Jurkat, Clone E6-1 (cell line): ENCODE data around the gene GAREM1.
"Not testable (repeated sequence)": the region's sequence is repeated elsewhere in the genome, so short reads cannot be mapped to it uniquely, and the experiment has no call there.

Experiments
- DNase-seq: peaks from one replicate; pipeline ENCODE4 v3.0.0-alpha.2; 2011; ENCODE audit warnings: low read depth, low spot score
- H3K4me3 ChIP-seq: 2 replicates; pipeline ENCODE4 v1.5.1; 2011; ENCODE audit warnings: mild to moderate bottlenecking, low read length, control low read depth, moderate library complexity

GAREM1 gene

GRCh38 chr18:32343634-32344033, 127.0 kb downstream of the GAREM1 start:
- no peak for DNase-seq
- H3K4me3 ChIP-seq = no peak overlapping the region

- not testable (repeated sequence) for DNase-seq, H3K4me3 ChIP-seq
Observed at GRCh38 chr18:32341112-32341511, 129.6 kb downstream of the GAREM1 start.

- no peak for DNase-seq
- no peak overlapping the region for H3K4me3 ChIP-seq
Observed at GRCh38 chr18:32339045-32339444, 131.6 kb downstream of the GAREM1 start.

- no peak for DNase-seq
- H3K4me3 ChIP-seq = no peak overlapping the region
Observed at GRCh38 chr18:32337821-32338220, 132.9 kb downstream of the GAREM1 start.

- no peak for DNase-seq
- H3K4me3 ChIP-seq = no peak overlapping the region
Observed at GRCh38 chr18:32337347-32337746, 133.3 kb downstream of the GAREM1 start.

GRCh38 chr18:32335228-32335627, 135.5 kb downstream of the GAREM1 start:
- no peak overlapping the region for H3K4me3 ChIP-seq
- no peak for DNase-seq

GRCh38 chr18:32333781-32334180, 136.9 kb downstream of the GAREM1 start:
- DNase-seq = no peak

GRCh38 chr18:32332708-32333107, 138.0 kb downstream of the GAREM1 start:
- H3K4me3 ChIP-seq = no peak overlapping the region
- DNase-seq = no peak

More at GRCh38 chr18:32333781-32334180, 136.9 kb downstream of the GAREM1 start:
- H3K4me3 ChIP-seq = no peak overlapping the region

GRCh38 chr18:32328974-32329373, 141.7 kb downstream of the GAREM1 start:
- no peak overlapping the region for H3K4me3 ChIP-seq
- no peak for DNase-seq

GRCh38 chr18:32328379-32328778, 142.3 kb downstream of the GAREM1 start:
- no peak for DNase-seq
- no peak overlapping the region for H3K4me3 ChIP-seq

- no peak for DNase-seq
- no peak overlapping the region for H3K4me3 ChIP-seq
Observed at GRCh38 chr18:32326450-32327308, 144.0 kb downstream of the GAREM1 start.

- no peak for DNase-seq
- no peak overlapping the region for H3K4me3 ChIP-seq
Observed at GRCh38 chr18:32324181-32324580, 146.5 kb downstream of the GAREM1 start.

- DNase-seq = no peak
- no peak overlapping the region for H3K4me3 ChIP-seq
Observed at GRCh38 chr18:32321826-32322225, 148.9 kb downstream of the GAREM1 start.

- H3K4me3 ChIP-seq = no peak overlapping the region
- DNase-seq = no peak
Observed at GRCh38 chr18:32319084-32319483, 151.6 kb downstream of the GAREM1 start.

- no peak overlapping the region for H3K4me3 ChIP-seq
- DNase-seq = no peak
Observed at GRCh38 chr18:32318581-32318980, 152.1 kb downstream of the GAREM1 start.

- no peak overlapping the region for H3K4me3 ChIP-seq
Observed at GRCh38 chr18:32317651-32318050, 153.0 kb downstream of the GAREM1 start.

GRCh38 chr18:32315881-32316280, 154.8 kb downstream of the GAREM1 start:
- DNase-seq = no peak
- H3K4me3 ChIP-seq = no peak overlapping the region

More at GRCh38 chr18:32317651-32318050, 153.0 kb downstream of the GAREM1 start:
- DNase-seq = no peak

- DNase-seq = no peak
- no peak overlapping the region for H3K4me3 ChIP-seq
Observed at GRCh38 chr18:32310774-32311173, 159.9 kb downstream of the GAREM1 start.

- DNase-seq = no peak
- H3K4me3 ChIP-seq = no peak overlapping the region
Observed at GRCh38 chr18:32310101-32310500, 160.6 kb downstream of the GAREM1 start.

- no peak overlapping the region for H3K4me3 ChIP-seq
- no peak for DNase-seq
Observed at GRCh38 chr18:32308493-32309120, 162.1 kb downstream of the GAREM1 start.
